Muscle of back (tissue), 11 donors: ENCODE measurements around the gene FAF1. TPM values are rescaled to one million over a fixed set of nuclear protein-coding genes. Genes with fewer than 3 reads are reported as not detected.

Experiments
- DNase-seq, 3 donors: peaks; one replicate each; pipeline versions ENCODE4 v3.0.0 to v3.0.0-alpha.2; 2013
- polyA plus RNA-seq, 10 donors: library from polyadenylated mRNA; unstranded; fragments of 120-200 nt; gene quantifications; one replicate each; pipeline ENCODE4 v1.2.1, GENCODE V29; 2013; ENCODE audit not compliant: insufficient read length in 10 of 10

FAF1 gene
- polyA plus RNA-seq, 10 donors: 38.6 to 59.4 (median 46.2) TPM

- DNase-seq: peak in 1 of 3 donors; percentile 61
Measured at GRCh38 chr1:50418600-50419109, 541.4 kb downstream of the FAF1 start.

- peak in 1 of 3 donors; percentile 12 for DNase-seq
Measured at GRCh38 chr1:50417946-50418599, 542.0 kb downstream of the FAF1 start.

- DNase-seq: no peak
Measured at GRCh38 chr1:50417507-50417906, 542.6 kb downstream of the FAF1 start.

GRCh38 chr1:50416553-50417453 lies 543.3 kb downstream of the FAF1 start:
- DNase-seq: peak in 1 of 3 donors; percentile 8

GRCh38 chr1:50416150-50416527 lies 543.9 kb downstream of the FAF1 start:
- no peak for DNase-seq

- peak in 1 of 3 donors; percentile 10 for DNase-seq
Measured at GRCh38 chr1:50415235-50416149, 544.6 kb downstream of the FAF1 start.

GRCh38 chr1:50414853-50415234 lies 545.2 kb downstream of the FAF1 start:
- DNase-seq: no peak

- no peak for DNase-seq
Measured at GRCh38 chr1:50412813-50413476, 547.1 kb downstream of the FAF1 start.

- DNase-seq: no peak
Measured at GRCh38 chr1:50405814-50406213, 554.3 kb downstream of the FAF1 start.

- DNase-seq: no peak
Measured at GRCh38 chr1:50393522-50394120, 566.4 kb downstream of the FAF1 start.

Other genes with a start within 250 kb of the FAF1 start
- 10 to 100 TPM in 9 of 10 donors, 1 to 10 TPM in 1; 9.7 to 18.1 (median 12.4) TPM for gene CDKN2C, start 10.0 kb upstream of the FAF1 start, polyA plus RNA-seq
- gene C1orf185, start 142.0 kb upstream of the FAF1 start, polyA plus RNA-seq: not detected